GM12878 (cell line): ENCODE data around the gene WWOX. TPM values are rescaled to one million over a fixed set of nuclear protein-coding genes. Genes with fewer than 3 reads are reported as not detected.

Source experiments
- ATAC-seq: fragments of 200-7000 bp; cut with Tn5 transposase; 3 replicates; pipeline ENCODE4 v1.9.1; 2020; ENCODE audit warnings: mild to moderate bottlenecking, moderate library complexity
- BruUV-seq: library from RNA; stranded (reverse); fragments of 400-500 nt; replicated peaks from 2 replicates; lab custom pipeline; 2021; lab: Mats Ljungman, UMichigan
- CTCF ChIA-PET: fragments of 300-600 bp; sonication (Branson Sonifier 250); formaldehyde crosslinking; extraction: SDS; loops from one replicate; lab custom pipeline; 2021; ENCODE audit warnings: inconsistent platforms; lab: Yijun Ruan, JAX
- POLR2A ChIA-PET: fragments of 350-600 bp; formaldehyde crosslinking; extraction: SDS; loops from one replicate; lab custom pipeline; 2021; ENCODE audit warnings: inconsistent platforms; lab: Charles Lee
- RAD21 ChIA-PET: fragments of 300-600 bp; sonication (Branson Sonifier 250); formaldehyde crosslinking; loops from one replicate; lab custom pipeline; 2023; ENCODE audit warnings: antibody characterized with exemption; ENCODE audit not compliant: unreplicated experiment; lab: Charles Lee
- SMC1A ChIA-PET: fragments of 300-600 bp; sonication (Branson Sonifier 250); formaldehyde crosslinking; loops from one replicate; lab custom pipeline; 2023; ENCODE audit not compliant: unreplicated experiment, uncharacterized antibody; lab: Charles Lee
- DNase-seq: peaks from one replicate; pipeline ENCODE4 v3.0.0-alpha.2; 2011; ENCODE audit warnings: low read depth, low spot score
- FAIRE-seq: peaks from 3 replicates; lab custom pipeline; 2011; peaks lifted over from hg19 to GRCh38; lab: Jason Lieb, UNC
- H2AFZ ChIP-seq: 2 replicates; pipeline ENCODE4 v1.6.0; 2011; ENCODE audit warnings: low read depth, low read length, control low read depth; ENCODE audit not compliant: control insufficient read depth
- H3K27ac ChIP-seq: 2 replicates; pipeline ENCODE4 v1.5.1; 2011; ENCODE audit warnings: control low read depth; ENCODE audit not compliant: control insufficient read depth, insufficient read depth
- H3K27me3 ChIP-seq, 2 experiments: replicated peaks in 1 of 2; 2 replicates each; pipeline versions ENCODE4 v1.6.0 to v1.6.1; 2011; ENCODE audit warnings: low read length in 1 of 2; ENCODE audit not compliant: control insufficient read depth in 2 of 2, insufficient read depth in 2 of 2
- H3K36me3 ChIP-seq, 2 experiments: 2 replicates each; pipeline ENCODE4 v1.5.1; 2011; ENCODE audit warnings: low read length in 1 of 2; ENCODE audit not compliant: control insufficient read depth in 2 of 2, insufficient read depth in 2 of 2
- H3K4me1 ChIP-seq: 2 replicates; pipeline ENCODE4 v1.6.1; 2011; ENCODE audit warnings: mild to moderate bottlenecking, low read length, moderate library complexity, mixed read lengths; ENCODE audit not compliant: control insufficient read depth, insufficient read depth
- H3K4me2 ChIP-seq: 2 replicates; pipeline ENCODE4 v1.6.0; 2011; ENCODE audit warnings: control low read depth; ENCODE audit not compliant: control insufficient read depth, insufficient read depth
- H3K4me3 ChIP-seq: fragments of 200-600 bp; sonication (generic); 2 replicates; pipeline ENCODE4 v1.5.1; 2016
- H3K79me2 ChIP-seq: 2 replicates; pipeline ENCODE4 v1.6.0; 2011; ENCODE audit warnings: low read length; ENCODE audit not compliant: control insufficient read depth, insufficient read depth
- H3K9ac ChIP-seq: 2 replicates; pipeline ENCODE4 v1.8.0; 2011; ENCODE audit warnings: low read length, control low read depth, mixed read lengths; ENCODE audit not compliant: control insufficient read depth, insufficient read depth
- H3K9me3 ChIP-seq: replicated peaks from 3 replicates; pipeline ENCODE4 v1.5.1; 2011; ENCODE audit warnings: mild to moderate bottlenecking, low read length; ENCODE audit not compliant: control insufficient read depth, insufficient read depth
- H4K20me1 ChIP-seq: 2 replicates; pipeline ENCODE4 v1.6.0; 2011; ENCODE audit not compliant: control insufficient read depth, insufficient read depth
- BMI1 ChIP-seq: fragments of 450-650 bp; IDR thresholded peaks from 2 replicates; pipeline ENCODE4 v1.6.1; 2016; ENCODE audit warnings: mild to moderate bottlenecking, moderate library complexity, borderline replicate concordance
- BRCA1 ChIP-seq: IDR thresholded peaks from 2 replicates; pipeline ENCODE4 v1.6.1; 2011; ENCODE audit warnings: low read depth, low read length, improper control_type of control experiment
- ESRRA ChIP-seq: IDR thresholded peaks from 2 replicates; pipeline ENCODE4 v1.6.1; 2012; ENCODE audit warnings: mild to moderate bottlenecking, low read length, improper control_type of control experiment
- FOS ChIP-seq: IDR thresholded peaks from 3 replicates; pipeline ENCODE4 v1.6.1; 2011; ENCODE audit warnings: borderline replicate concordance; ENCODE audit not compliant: insufficient read length; ENCODE audit errors: extremely low read depth
- FOXM1 ChIP-seq: IDR thresholded peaks from 2 replicates; pipeline ENCODE4 v1.6.1; 2012; ENCODE audit warnings: low read depth, mild to moderate bottlenecking, inconsistent platforms, low read length, moderate library complexity
- KLF5 ChIP-seq: fragments of 450-650 bp; IDR thresholded peaks from 2 replicates; pipeline ENCODE4 v1.6.1; 2014; ENCODE audit warnings: mild to moderate bottlenecking; ENCODE audit not compliant: partially characterized antibody
- LARP7 ChIP-seq: fragments of 450-650 bp; IDR thresholded peaks from 2 replicates; pipeline ENCODE4 v1.6.1; 2017; ENCODE audit warnings: mild to moderate bottlenecking
- MEF2A ChIP-seq: IDR thresholded peaks from 2 replicates; pipeline ENCODE4 v1.6.1; 2011; ENCODE audit warnings: low read depth, mild to moderate bottlenecking, low read length, moderate library complexity; ENCODE audit not compliant: insufficient read depth
- NFYB ChIP-seq: IDR thresholded peaks from 2 replicates; pipeline ENCODE4 v1.6.1; 2011; ENCODE audit warnings: low read depth, mild to moderate bottlenecking, low read length, improper control_type of control experiment, moderate library complexity; ENCODE audit not compliant: insufficient read depth
- RBBP5 ChIP-seq: fragments of 200-600 bp; sonication (generic); conservative IDR thresholded peaks from 2 replicates; pipeline ENCODE4 v1.6.1; 2016
- RCOR1 ChIP-seq: conservative IDR thresholded peaks from 2 replicates; pipeline ENCODE4 v1.6.1; 2012; ENCODE audit warnings: low read depth, low read length, improper control_type of control experiment
- RFX5 ChIP-seq: IDR thresholded peaks from 2 replicates; pipeline ENCODE4 v1.6.1; 2011; ENCODE audit warnings: low read depth, low read length, improper control_type of control experiment
- SPI1 ChIP-seq: IDR thresholded peaks from 2 replicates; pipeline ENCODE4 v1.6.1; 2011; ENCODE audit warnings: low read depth, mild to moderate bottlenecking, low read length, moderate library complexity, borderline replicate concordance; ENCODE audit not compliant: insufficient read depth
- STAT1 ChIP-seq: fragments of 450-650 bp; conservative IDR thresholded peaks from 2 replicates; pipeline ENCODE4 v1.6.1; 2014; ENCODE audit warnings: antibody characterized with exemption, mild to moderate bottlenecking
- TCF12 ChIP-seq: IDR thresholded peaks from 2 replicates; pipeline ENCODE4 v1.6.1; 2011; ENCODE audit warnings: low read depth, mild to moderate bottlenecking, low read length
- YY1 ChIP-seq: IDR thresholded peaks from 2 replicates; pipeline ENCODE4 v1.6.1; 2011; ENCODE audit warnings: low read depth, mild to moderate bottlenecking, low read length
- ZNF24 ChIP-seq: fragments of 450-650 bp; IDR thresholded peaks from 2 replicates; pipeline ENCODE4 v1.6.1; 2017; ENCODE audit warnings: antibody characterized with exemption, mild to moderate bottlenecking
- ZNF274 ChIP-seq: IDR thresholded peaks from one replicate; pipeline ENCODE4 v1.8.0; 2011; ENCODE audit not compliant: insufficient read length, insufficient read depth
- ZNF622 ChIP-seq: fragments of 450-650 bp; IDR thresholded peaks from 2 replicates; pipeline ENCODE4 v1.6.1; 2017; ENCODE audit warnings: mild to moderate bottlenecking, inconsistent platforms
- WGBS: methylation state at CpG from one replicate; pipeline ENCODE4 v1.1.6; 2016; ENCODE audit warnings: low lambda C conversion rate; ENCODE audit not compliant: insufficient replicate concordance, insufficient coverage; ENCODE audit errors: missing lambda C conversion rate; 5-methylcytosine and 5-hydroxymethylcytosine counted together
- in situ Hi-C: fragments of 300-500 bp; cut with MboI; formaldehyde crosslinking; loops from 9 replicates; pipeline ENCODE4 v1.14.3; 2018; ENCODE audit warnings: mixed read lengths
- intact Hi-C: fragments of 100-400 bp; cut with micrococcal nuclease; formaldehyde crosslinking; loops from one replicate; pipeline ENCODE4 v1.14.2; 2022; ENCODE audit not compliant: unreplicated experiment
- polyA plus RNA-seq, 11 experiments: library from polyadenylated mRNA; depleted of rRNA in 4 of 11; unstranded in 6 of 11; stranded (reverse) in 5 of 11; fragments of >200 nt; fragmentation: Nextera tagmentation in 4 of 11; fragmentation: Illumina TruSeq in 1 of 11; extraction: Ambion mirVana in 4 of 11; extraction: Trizol in 1 of 11; gene quantifications; 1 replicate in 1 of 11; 2 replicates in 10 of 11; pipeline versions ENCODE4 v1.2.1 to v1.2.3, GENCODE V29; 2011 to 2016; ENCODE audit warnings: inconsistent platforms in 2 of 11, missing spikeins in 2 of 11, low read depth in 1 of 11
- total RNA-seq, 4 experiments: library from RNA; depleted of rRNA in 3 of 4; stranded (reverse); fragments of >200 nt in 3 of 4; fragmentation: Illumina TruSeq in 1 of 4; extraction: Trizol in 1 of 4; gene quantifications; 2 replicates each; pipeline versions ENCODE4 v1.2.1 to v1.2.3, GENCODE V29; 2013 to 2021
- TF ChIP-seq, protein P1 (sequence below): IDR thresholded peaks from 2 replicates; pipeline ENCODE4 v1.6.1; 2012; ENCODE audit warnings: low read depth, low read length, improper control_type of control experiment

The WWOX gene
- total and polyA plus RNA-seq, 10 of the 15 experiments (the other 5 are each of a cell fraction or from before 2014, with no cell fraction given): 2.8 to 24.4 (median 17.8) TPM

DNA sequence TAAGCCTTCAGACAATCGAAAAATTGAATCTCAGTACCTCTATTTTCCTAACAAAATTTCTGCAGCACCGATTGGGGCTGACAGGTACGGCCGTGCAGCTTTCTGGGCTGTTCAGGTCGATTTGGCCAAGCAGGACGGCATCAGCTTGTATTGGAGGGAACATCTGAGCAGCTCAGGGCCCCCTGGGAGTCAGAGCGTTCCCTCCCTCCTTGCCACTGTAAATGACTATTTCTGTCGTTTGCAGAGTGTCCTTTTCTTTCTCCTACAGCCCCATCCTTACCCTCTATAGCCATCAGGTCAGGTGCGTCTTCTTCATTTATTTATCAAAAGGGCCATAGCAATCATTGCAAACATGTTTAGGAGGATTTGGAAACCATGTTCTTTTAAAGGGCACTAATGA, 731.1 kb downstream of the WWOX start:
- Histone ChIP-seq H3K4me2 (no peak overlapping the region), H3K4me3 (no peak overlapping the region), H2AFZ (no peak overlapping the region), H4K20me1 (no peaks in the 10 kb centered on the region), H3K79me2 (no peaks in the 10 kb centered on the region), H3K27me3 (no peaks in the 10 kb centered on the region), H3K9me3 (no peaks in the 10 kb centered on the region), H3K36me3 (no peaks in the 10 kb centered on the region), H3K27ac (no peak overlapping the region), H3K9ac (no peak overlapping the region), H3K4me1 (no peaks in the 10 kb centered on the region)
- in situ Hi-C loops (no loop called here), intact Hi-C loops (no loop called here)
- TF ChIP-seq FOS (no peak), STAT1 (no peak), BMI1 (no peak), RBBP5 (no peak), KLF5 (no peak), NFYB (no peak), LARP7 (no peak), FOXM1 (no peak), RFX5 (no peak), SPI1 (no peak), ZNF622 (no peak), BRCA1 (no peak), TCF12 (no peak), MEF2A (no peak), ZNF24 (no peak), ZNF274 (no peak), RCOR1 (no peak), ESRRA (no peak), YY1 (no peak)
- TF ChIP-seq, protein P1, sequence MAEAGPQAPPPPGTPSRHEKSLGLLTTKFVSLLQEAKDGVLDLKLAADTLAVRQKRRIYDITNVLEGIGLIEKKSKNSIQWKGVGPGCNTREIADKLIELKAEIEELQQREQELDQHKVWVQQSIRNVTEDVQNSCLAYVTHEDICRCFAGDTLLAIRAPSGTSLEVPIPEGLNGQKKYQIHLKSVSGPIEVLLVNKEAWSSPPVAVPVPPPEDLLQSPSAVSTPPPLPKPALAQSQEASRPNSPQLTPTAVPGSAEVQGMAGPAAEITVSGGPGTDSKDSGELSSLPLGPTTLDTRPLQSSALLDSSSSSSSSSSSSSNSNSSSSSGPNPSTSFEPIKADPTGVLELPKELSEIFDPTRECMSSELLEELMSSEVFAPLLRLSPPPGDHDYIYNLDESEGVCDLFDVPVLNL: no peak
- BruUV-seq: no TSS peak
- 26% methylated on average over 9 of the region's 9 CpGs for WGBS
- no peak for ATAC-seq
- ChIA-PET RAD21 (no interaction called here), CTCF (no interaction called here), POLR2A (no interaction called here), SMC1A (no interaction called here)
- no peak for FAIRE-seq
- no peak for DNase-seq
